ENCODE results near the gene ZMYND15. TPM values are rescaled to one million over a fixed set of nuclear protein-coding genes. Genes with fewer than 3 reads are reported as not detected.

ZMYND15 gene
- total and polyA plus RNA-seq, 2 of the 4 experiments (the other 2 are of a cell fraction), result 0.07 TPM; not detected in 1

DNA sequence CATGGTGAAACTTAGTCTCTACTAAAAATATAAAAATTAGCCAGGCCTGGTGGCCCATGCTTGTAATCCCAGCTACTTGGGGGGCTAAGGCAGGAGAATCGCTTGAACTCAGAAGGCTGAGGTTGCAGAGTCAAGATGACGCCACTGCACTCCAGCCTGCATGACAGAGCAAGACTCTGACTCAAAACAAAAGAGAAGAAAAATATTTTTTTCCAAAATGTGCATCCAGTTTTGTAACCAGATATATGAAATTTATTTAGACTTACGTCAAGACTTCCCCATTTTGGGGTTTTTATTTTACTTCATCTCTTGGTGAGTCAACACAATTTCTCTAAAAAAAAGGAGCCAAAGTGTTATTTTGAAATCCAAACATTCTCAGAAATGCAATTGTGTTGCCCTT is 26.6 kb downstream of the ZMYND15 start:
- Histone ChIP-seq H3K4me2 (ENCODE audit: low read depth, low read length) (no peak overlapping the region), H3K79me1 (ENCODE audit: low read depth in 1 of 2, low read length in 2 of 2) (no peaks in the 10 kb centered on the region), H2BK15ac (ENCODE audit: low read depth, low read length) (no peak overlapping the region), H3K9ac (ENCODE audit: low read depth, low read length) (no peak overlapping the region), H3K23ac (ENCODE audit: low read depth, low read length) (no peak overlapping the region), H2AK5ac (ENCODE audit: low read depth, low read length) (no peak overlapping the region), H2BK20ac (ENCODE audit: low read depth, low read length) (no peak overlapping the region), H3K56ac (ENCODE audit: extremely low read depth, insufficient read depth, low read length) (no peak overlapping the region), H2AK9ac (replicated peaks; ENCODE audit: low read depth, low read length, poor library complexity) (no peak overlapping the region), H3K9me3 (ENCODE audit: control insufficient read depth, insufficient read depth, low read length) (no peaks in the 10 kb centered on the region), H3K4me1 (ENCODE audit: control insufficient read depth, insufficient read depth, low read length) (no peaks in the 10 kb centered on the region), H2AFZ (replicated peaks; ENCODE audit: low read length, poor library complexity) (no peak overlapping the region), H3K36me3 (ENCODE audit: control insufficient read depth, insufficient read depth, low read length) (no peaks in the 10 kb centered on the region), H3K4me3 (ENCODE audit: insufficient read depth, low read depth, low read length) (no peak overlapping the region), H3K18ac (ENCODE audit: low read depth, low read length) (no peak overlapping the region), H4K8ac (ENCODE audit: low read depth in 2 of 2, low read length in 2 of 2) (no peak overlapping the region), H3K4ac (ENCODE audit: low read depth, low read length) (no peak overlapping the region), H4K5ac (ENCODE audit: low read depth, low read length) (no peak overlapping the region), H3K27me3 (ENCODE audit: control insufficient read depth, insufficient read depth, low read length) (peaks cover 12% of the 10 kb centered on the region), H2BK120ac (ENCODE audit: low read depth, low read length) (no peak overlapping the region), H2BK5ac (ENCODE audit: low read depth, low read length, poor library complexity, severe bottlenecking) (no peak overlapping the region), H4K20me1 (ENCODE audit: insufficient read depth, low read length) (no peaks in the 10 kb centered on the region), H4K91ac (ENCODE audit: insufficient read depth, low read depth, low read length) (no peak overlapping the region), H3K14ac (replicated peaks; ENCODE audit: low read depth, low read length) (no peak overlapping the region), H3K9me1 (ENCODE audit: insufficient read depth, low read length) (no peaks in the 10 kb centered on the region), H3K27ac (ENCODE audit: insufficient read depth, low read length) (no peak overlapping the region)
- TF ChIP-seq RCOR1 (IDR thresholded peaks at IDR 0.05; ENCODE audit: insufficient replicate concordance, low read length), result no peak
- TF ChIP-seq BHLHE40 (IDR thresholded peaks at IDR 0.05; ENCODE audit: low read depth, low read length), result no peak
- TF ChIP-seq, protein P1, sequence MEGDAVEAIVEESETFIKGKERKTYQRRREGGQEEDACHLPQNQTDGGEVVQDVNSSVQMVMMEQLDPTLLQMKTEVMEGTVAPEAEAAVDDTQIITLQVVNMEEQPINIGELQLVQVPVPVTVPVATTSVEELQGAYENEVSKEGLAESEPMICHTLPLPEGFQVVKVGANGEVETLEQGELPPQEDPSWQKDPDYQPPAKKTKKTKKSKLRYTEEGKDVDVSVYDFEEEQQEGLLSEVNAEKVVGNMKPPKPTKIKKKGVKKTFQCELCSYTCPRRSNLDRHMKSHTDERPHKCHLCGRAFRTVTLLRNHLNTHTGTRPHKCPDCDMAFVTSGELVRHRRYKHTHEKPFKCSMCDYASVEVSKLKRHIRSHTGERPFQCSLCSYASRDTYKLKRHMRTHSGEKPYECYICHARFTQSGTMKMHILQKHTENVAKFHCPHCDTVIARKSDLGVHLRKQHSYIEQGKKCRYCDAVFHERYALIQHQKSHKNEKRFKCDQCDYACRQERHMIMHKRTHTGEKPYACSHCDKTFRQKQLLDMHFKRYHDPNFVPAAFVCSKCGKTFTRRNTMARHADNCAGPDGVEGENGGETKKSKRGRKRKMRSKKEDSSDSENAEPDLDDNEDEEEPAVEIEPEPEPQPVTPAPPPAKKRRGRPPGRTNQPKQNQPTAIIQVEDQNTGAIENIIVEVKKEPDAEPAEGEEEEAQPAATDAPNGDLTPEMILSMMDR (conservative IDR thresholded peaks at IDR 0.05; ENCODE audit: low read depth, low read length), result no peak
- no peak for TF ChIP-seq POLR2A (IDR thresholded peaks at IDR 0.05; ENCODE audit: low read depth, low read length)
- TF ChIP-seq MAZ (IDR thresholded peaks at IDR 0.05; ENCODE audit: borderline replicate concordance, low read depth, low read length), result no peak
- CTCF ChIA-PET, result no interaction called here
- no CpG with 5 or more reads among the region's 3 CpGs for WGBS, 2 experiments (ENCODE audit: extremely low coverage in 2 of 2, insufficient read length in 1 of 2)
- POLR2A ChIA-PET (ENCODE audit: unreplicated experiment), result no interaction called here
- no TSS peak for BruUV-seq (replicated peaks)
- ATAC-seq (ENCODE audit: low read depth) (no peak; the same call in 1 of the 2 replicates), DNase-seq (no peak)
- dilution Hi-C loops (cut with HindIII; ENCODE audit: low sequenced_read_pairs, unreplicated experiment) (no loop called here), in situ Hi-C loops (cut with MboI; ENCODE audit: low sequenced_read_pairs) (no loop called here), intact Hi-C loops (cut with micrococcal nuclease) (no loop called here)
